OCI-LY3 (cell line): ENCODE measurements around the gene PATJ.
"Not testable (repeated sequence)": the region's sequence is repeated elsewhere in the genome, so short reads cannot be mapped to it uniquely, and the experiment has no call there.

ENCODE experiments used
- H2AFZ ChIP-seq: fragments of 200-600, 300-600 bp; shearing (Covaris generic); 2 replicates; pipeline ENCODE4 v1.6.0; 2014; ENCODE audit warnings: antibody characterized with exemption, low read depth, low read length
- H3K27ac ChIP-seq: fragments of 200-600, 300-600 bp; sonication (generic); 2 replicates; pipeline ENCODE4 v1.5.1; 2014; ENCODE audit warnings: mild to moderate bottlenecking, low read length, moderate library complexity, mixed read lengths
- H3K27me3 ChIP-seq: fragments of 200-600, 300-600 bp; sonication (generic); 2 replicates; pipeline ENCODE4 v1.6.1; 2014; ENCODE audit warnings: low read depth, low read length, mixed read lengths
- H3K36me3 ChIP-seq: fragments of 200-600, 300-600 bp; sonication (generic); replicated peaks from 2 replicates; pipeline ENCODE3; 2014; ENCODE audit warnings: low read depth, low read length, mixed read lengths
- H3K4me1 ChIP-seq: fragments of 300-600, 200-600 bp; sonication (generic); 2 replicates; pipeline ENCODE4 v1.6.1; 2014; ENCODE audit warnings: low read length, mixed read lengths
- H3K4me2 ChIP-seq: fragments of 200-600, 300-600 bp; sonication (generic); 2 replicates; pipeline ENCODE4 v1.6.1; 2014; ENCODE audit warnings: low read length, mixed read lengths
- H3K4me3 ChIP-seq: fragments of 300-600, 200-600 bp; sonication (generic); 2 replicates; pipeline ENCODE4 v1.5.1; 2014; ENCODE audit warnings: antibody characterized with exemption, mild to moderate bottlenecking, low read length, moderate library complexity
- H3K79me2 ChIP-seq: fragments of 300-600, 200-600 bp; shearing (Covaris generic); 2 replicates; pipeline ENCODE4 v1.6.1; 2014; ENCODE audit warnings: mild to moderate bottlenecking, low read length, mixed read lengths
- H3K9ac ChIP-seq: fragments of 300-600, 200-600 bp; shearing (Covaris generic); 2 replicates; pipeline ENCODE4 v1.6.0; 2014; ENCODE audit warnings: mild to moderate bottlenecking, low read length, moderate library complexity
- H3K9me3 ChIP-seq: fragments of 200-600, 300-600 bp; shearing (Covaris generic); 2 replicates; pipeline ENCODE4 v1.6.1; 2014; ENCODE audit warnings: low read length, mixed read lengths; ENCODE audit not compliant: insufficient read depth
- H4K20me1 ChIP-seq: fragments of 200-600, 300-600 bp; sonication (generic); 2 replicates; pipeline ENCODE4 v1.6.1; 2016; ENCODE audit warnings: low read length, mixed read lengths; ENCODE audit not compliant: insufficient read depth
- EZH2phosphoT487 ChIP-seq: fragments of 200-600 bp; shearing (Covaris generic); IDR thresholded peaks from 2 replicates; pipeline ENCODE4 v1.6.1; 2018; ENCODE audit warnings: antibody characterized with exemption, mixed run types, low read depth
- TF ChIP-seq, protein P1 (sequence below): fragments of 200-600, 300-600 bp; sonication (generic); IDR thresholded peaks from 2 replicates; pipeline ENCODE4 v1.5.1; 2014; ENCODE audit warnings: antibody characterized with exemption, low read length, low read depth

PATJ gene

GRCh38 chr1:61935516-61935915, 193.2 kb downstream of the PATJ start:
- no peak overlapping the region for H3K4me2 ChIP-seq
- no peaks in the 10 kb centered on the region for H4K20me1 ChIP-seq
- H3K9ac ChIP-seq: no peak overlapping the region
- H3K36me3 ChIP-seq: no peaks in the 10 kb centered on the region
- H3K79me2 ChIP-seq: no peaks in the 10 kb centered on the region
- no peak overlapping the region for H3K27ac ChIP-seq
- no peaks in the 10 kb centered on the region for H3K4me1 ChIP-seq
- no peak for TF ChIP-seq EZH2phosphoT487
- TF ChIP-seq, protein P1, sequence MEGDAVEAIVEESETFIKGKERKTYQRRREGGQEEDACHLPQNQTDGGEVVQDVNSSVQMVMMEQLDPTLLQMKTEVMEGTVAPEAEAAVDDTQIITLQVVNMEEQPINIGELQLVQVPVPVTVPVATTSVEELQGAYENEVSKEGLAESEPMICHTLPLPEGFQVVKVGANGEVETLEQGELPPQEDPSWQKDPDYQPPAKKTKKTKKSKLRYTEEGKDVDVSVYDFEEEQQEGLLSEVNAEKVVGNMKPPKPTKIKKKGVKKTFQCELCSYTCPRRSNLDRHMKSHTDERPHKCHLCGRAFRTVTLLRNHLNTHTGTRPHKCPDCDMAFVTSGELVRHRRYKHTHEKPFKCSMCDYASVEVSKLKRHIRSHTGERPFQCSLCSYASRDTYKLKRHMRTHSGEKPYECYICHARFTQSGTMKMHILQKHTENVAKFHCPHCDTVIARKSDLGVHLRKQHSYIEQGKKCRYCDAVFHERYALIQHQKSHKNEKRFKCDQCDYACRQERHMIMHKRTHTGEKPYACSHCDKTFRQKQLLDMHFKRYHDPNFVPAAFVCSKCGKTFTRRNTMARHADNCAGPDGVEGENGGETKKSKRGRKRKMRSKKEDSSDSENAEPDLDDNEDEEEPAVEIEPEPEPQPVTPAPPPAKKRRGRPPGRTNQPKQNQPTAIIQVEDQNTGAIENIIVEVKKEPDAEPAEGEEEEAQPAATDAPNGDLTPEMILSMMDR: no peak
- no peak overlapping the region for H2AFZ ChIP-seq
- no peaks in the 10 kb centered on the region for H3K9me3 ChIP-seq
- H3K4me3 ChIP-seq: no peak overlapping the region
- H3K27me3 ChIP-seq: no peaks in the 10 kb centered on the region

DNA sequence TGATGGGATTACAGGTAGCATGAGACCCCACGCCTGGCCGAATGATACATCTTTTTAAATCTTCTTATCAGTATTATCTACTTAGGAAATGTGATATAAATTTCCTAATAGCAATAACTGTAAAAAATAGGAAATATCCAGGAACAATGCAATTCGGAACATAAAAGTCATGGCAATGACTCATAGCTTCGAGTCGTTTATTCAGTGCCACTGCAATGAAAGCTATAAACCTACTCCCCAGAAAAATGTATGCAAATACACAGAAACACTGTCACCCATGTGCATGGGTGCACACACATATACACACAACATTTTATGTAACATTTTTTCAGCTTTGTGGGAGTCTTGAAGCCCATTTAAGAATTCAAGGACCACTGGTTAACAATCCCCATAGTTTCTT, 194.6 kb downstream of the PATJ start:
- Histone ChIP-seq H3K9me3 (no peaks in the 10 kb centered on the region), H4K20me1 (no peaks in the 10 kb centered on the region), H2AFZ (no peak overlapping the region), H3K36me3 (no peaks in the 10 kb centered on the region), H3K27me3 (no peaks in the 10 kb centered on the region), H3K4me3 (no peak overlapping the region), H3K9ac (no peak overlapping the region), H3K4me2 (no peak overlapping the region), H3K4me1 (no peaks in the 10 kb centered on the region), H3K79me2 (no peaks in the 10 kb centered on the region), H3K27ac (no peak overlapping the region)
- TF ChIP-seq, protein P1: no peak

- H3K9me3 ChIP-seq: no peaks in the 10 kb centered on the region
- TF ChIP-seq, protein P1: no peak
- no peak for TF ChIP-seq EZH2phosphoT487
- no peaks in the 10 kb centered on the region for H3K36me3 ChIP-seq
- no peak overlapping the region for H3K4me2 ChIP-seq
- no peaks in the 10 kb centered on the region for H3K4me1 ChIP-seq
- no peak overlapping the region for H3K4me3 ChIP-seq
- no peak overlapping the region for H2AFZ ChIP-seq
- no peaks in the 10 kb centered on the region for H4K20me1 ChIP-seq
- no peaks in the 10 kb centered on the region for H3K27me3 ChIP-seq
- H3K27ac ChIP-seq: no peak overlapping the region
- no peak overlapping the region for H3K9ac ChIP-seq
- H3K79me2 ChIP-seq: no peaks in the 10 kb centered on the region
Observed at GRCh38 chr1:61941794-61942193, 199.5 kb downstream of the PATJ start.

DNA sequence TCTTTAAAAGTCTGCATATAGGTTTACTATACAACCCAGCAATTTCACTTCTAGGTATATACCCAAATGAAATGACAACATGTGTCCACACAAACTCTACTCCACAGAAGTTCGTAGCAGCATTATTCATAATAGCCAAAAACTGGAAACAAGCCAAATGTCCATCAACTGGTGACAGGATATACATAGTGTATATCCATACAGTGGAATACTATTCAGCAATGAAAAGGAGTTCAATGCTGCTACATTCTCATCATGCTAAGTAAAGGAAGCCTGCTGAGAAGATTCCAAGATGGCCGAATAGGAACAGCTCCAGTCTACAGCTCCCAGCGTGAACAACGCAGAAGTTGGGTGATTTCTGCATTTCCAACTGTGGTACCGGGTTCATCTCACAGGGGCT, 200.6 kb downstream of the PATJ start:
- Histone ChIP-seq H4K20me1 (no peaks in the 10 kb centered on the region), H3K79me2 (no peaks in the 10 kb centered on the region), H3K4me3 (no peak overlapping the region), H3K27ac (no peak overlapping the region), H3K27me3 (no peaks in the 10 kb centered on the region), H3K4me2 (no peak overlapping the region), H3K9me3 (no peaks in the 10 kb centered on the region), H2AFZ (no peak overlapping the region), H3K9ac (no peak overlapping the region), H3K4me1 (no peaks in the 10 kb centered on the region), H3K36me3 (no peaks in the 10 kb centered on the region)
- TF ChIP-seq, protein P1: no peak
- no peak for TF ChIP-seq EZH2phosphoT487

GRCh38 chr1:61948685-61949084, 206.4 kb downstream of the PATJ start:
- H3K4me3 ChIP-seq, H3K27ac ChIP-seq, H3K4me1 ChIP-seq, H3K27me3 ChIP-seq, H3K9ac ChIP-seq, H3K4me2 ChIP-seq, H3K36me3 ChIP-seq, H3K9me3 ChIP-seq, H2AFZ ChIP-seq, H3K79me2 ChIP-seq, H4K20me1 ChIP-seq: not testable (repeated sequence)
